CD4-positive, alpha-beta T cell (primary cell): ENCODE measurements around the gene EIF4E1B. TPM values are rescaled to one million over a fixed set of nuclear protein-coding genes. Genes with fewer than 3 reads are reported as not detected.
"Not testable (repeated sequence)": the region's sequence is repeated elsewhere in the genome, so short reads cannot be mapped to it uniquely, and the experiment has no call there.

Experiments used
- ATAC-seq: fragments of 200-7000 bp; cut with Tn5 transposase; one replicate; pipeline ENCODE4 v1.10.0; 2022; ENCODE audit warnings: mild to moderate bottlenecking; ENCODE audit not compliant: poor library complexity
- CTCF ChIA-PET: fragments of 350-600 bp; sonication (Branson Sonifier 250); formaldehyde crosslinking; loops from one replicate; lab custom pipeline; 2021; ENCODE audit warnings: antibody characterized with exemption, inconsistent platforms; lab: Charles Lee
- POLR2A ChIA-PET: fragments of 350-600 bp; sonication (Branson Sonifier 250); formaldehyde crosslinking; loops from one replicate; lab custom pipeline; 2021; ENCODE audit warnings: antibody characterized with exemption, inconsistent platforms; lab: Charles Lee
- DNase-seq, 14 experiments: peaks; one replicate each; pipeline ENCODE4 v3.0.0-alpha.2; 2013 to 2020; ENCODE audit warnings: mixed read lengths in 2 of 14
- H3K27ac ChIP-seq, 2 donors: one replicate each; pipeline versions ENCODE4 v1.5.1 to v1.7.0; 2013; ENCODE audit warnings: low read length in 2 of 2, low read depth in 1 of 2, mild to moderate bottlenecking in 1 of 2
- H3K27me3 ChIP-seq, 2 experiments: 1 replicate in 1 of 2; 2 replicates in 1 of 2; pipeline versions ENCODE4 v1.6.1 to v1.7.0; 2013; ENCODE audit warnings: low read length in 2 of 2, control low read depth in 1 of 2, mild to moderate bottlenecking in 1 of 2, moderate library complexity in 1 of 2; ENCODE audit not compliant: insufficient read depth in 2 of 2, control insufficient read depth in 1 of 2
- H3K36me3 ChIP-seq: one replicate; pipeline ENCODE4 v1.6.1; 2013; ENCODE audit warnings: low read length, control low read depth; ENCODE audit not compliant: insufficient read depth
- H3K4me1 ChIP-seq: one replicate; pipeline ENCODE4 v1.6.1; 2013; ENCODE audit warnings: low read length, control low read depth; ENCODE audit not compliant: insufficient read depth
- H3K4me3 ChIP-seq: one replicate; pipeline ENCODE4 v1.5.1; 2013; ENCODE audit warnings: mild to moderate bottlenecking, low read length, moderate library complexity
- H3K9me3 ChIP-seq, 2 experiments: 1 replicate in 1 of 2; 2 replicates in 1 of 2; pipeline versions ENCODE4 v1.6.1 to v1.7.0; 2013; ENCODE audit warnings: low read length in 2 of 2, mild to moderate bottlenecking in 2 of 2, control low read depth in 1 of 2, moderate library complexity in 1 of 2; ENCODE audit not compliant: control insufficient read depth in 1 of 2, insufficient read depth in 1 of 2
- H3K27ac Mint-ChIP-seq: one replicate; pipeline ENCODE4 v1.8.0; 2020; ENCODE audit warnings: mixed read lengths
- H3K27me3 Mint-ChIP-seq: one replicate; pipeline ENCODE4 v1.8.0; 2021; ENCODE audit warnings: mixed read lengths
- H3K36me3 Mint-ChIP-seq: one replicate; pipeline ENCODE4 v1.8.0; 2021; ENCODE audit warnings: low read depth, mixed read lengths
- H3K4me1 Mint-ChIP-seq: one replicate; pipeline ENCODE4 v1.8.0; 2021; ENCODE audit warnings: low read depth, mixed read lengths
- H3K4me3 Mint-ChIP-seq: one replicate; pipeline ENCODE4 v1.8.0; 2020; ENCODE audit warnings: mild to moderate bottlenecking, mixed read lengths
- H3K9me3 Mint-ChIP-seq: one replicate; pipeline ENCODE4 v1.8.0; 2020; ENCODE audit warnings: mixed read lengths
- CTCF ChIP-seq: fragments of 200-600 bp; IDR thresholded peaks from one replicate; pipeline ENCODE4 v1.8.0; 2022; ENCODE audit warnings: antibody characterized with exemption, mild to moderate bottlenecking
- intact Hi-C, 2 experiments: fragments of 100-400 bp; cut with DNase I in 1 of 2; cut with micrococcal nuclease in 1 of 2; formaldehyde crosslinking; loops; one replicate each; pipeline versions ENCODE4 v1.15.1 to v1.9.0; 2023 to 2025; cut with DNase I, micrococcal nuclease
- total RNA-seq, 174 experiments: library from RNA in 2 of 174; stranded (reverse) in 2 of 174; gene quantifications; one replicate each; pipeline ENCODE4 v1.2.3 and lab custom pipeline; 2021 to 2026

The EIF4E1B gene
- total RNA-seq, 2 experiments from 2014 or later, result not detected

GRCh38 chr5:176597417-176598389 lies 32.8 kb upstream of the EIF4E1B start:
- no peaks in the 10 kb centered on the region for H3K27me3 ChIP-seq
- H3K27ac Mint-ChIP-seq, result no peak overlapping the region
- H3K9me3 Mint-ChIP-seq, result no peaks in the 10 kb centered on the region
- H3K27me3 Mint-ChIP-seq, result no peaks in the 10 kb centered on the region
- H3K4me1 Mint-ChIP-seq, result peaks cover 8% of the 10 kb centered on the region
- H3K4me3 ChIP-seq, result no peak overlapping the region
- DNase-seq (no peak), ATAC-seq (no peak)
- CTCF ChIA-PET, result interaction anchor here (0.7 to 2.2 kb wide), 16 partner anchors 8 to 238 kb away, joined by 3 to 11 read pairs (median 3); partner anchors contain the start of genes CLTB and RNF44
- intact Hi-C loops, result loop anchor here (1.0 to 5.0 kb wide), 2 partner anchors 181 to 865 kb away; partner anchors contain the start of gene CLTB (in 1 of the 2)
- peak overlapping the region; percentile 34 for H3K4me3 Mint-ChIP-seq
- no peak overlapping the region for H3K27ac ChIP-seq
- POLR2A ChIA-PET, result interaction anchor here (0.7 to 1.3 kb wide), 3 partner anchors 49 to 150 kb away, joined by 3 to 6 read pairs (median 3); partner anchors contain the start of genes FAF2 and TSPAN17
- H3K9me3 ChIP-seq, result peaks cover 0 to 4% of the 10 kb centered on the region in 2 experiments
- H3K36me3 ChIP-seq, result no peaks in the 10 kb centered on the region
- H3K36me3 Mint-ChIP-seq, result no peaks in the 10 kb centered on the region
- peaks cover 12% of the 10 kb centered on the region for H3K4me1 ChIP-seq
- no peak for TF ChIP-seq CTCF

- DNase-seq, ATAC-seq, POLR2A ChIA-PET, H3K4me1 Mint-ChIP-seq, H3K4me3 Mint-ChIP-seq, H3K27me3 ChIP-seq, H3K4me3 ChIP-seq, H3K9me3 Mint-ChIP-seq, H3K27ac Mint-ChIP-seq, H3K36me3 Mint-ChIP-seq, H3K36me3 ChIP-seq, H3K9me3 ChIP-seq, H3K27me3 Mint-ChIP-seq, CTCF ChIA-PET, H3K27ac ChIP-seq: not testable (repeated sequence)
- H3K4me1 ChIP-seq, result peaks cover 12% of the 10 kb centered on the region
- intact Hi-C loops, result loop anchor here in 1 of 2 experiments (5.0 kb wide), 1 partner anchor 868 kb away; no protein-coding TSS in a partner anchor
Measured at GRCh38 chr5:176599749-176600430, 30.6 kb upstream of the EIF4E1B start.

GRCh38 chr5:176601901-176602482 lies 28.5 kb upstream of the EIF4E1B start:
- no peak for ATAC-seq
- peaks cover 5% of the 10 kb centered on the region for H3K4me1 ChIP-seq
- Mint-ChIP-seq H3K9me3 (no peaks in the 10 kb centered on the region), H3K27ac (no peak overlapping the region), H3K27me3 (no peaks in the 10 kb centered on the region), H3K4me1 (no peaks in the 10 kb centered on the region), H3K4me3 (no peak overlapping the region), H3K36me3 (no peaks in the 10 kb centered on the region)
- H3K27me3 ChIP-seq, result no peaks in the 10 kb centered on the region
- H3K9me3 ChIP-seq, result peaks cover 0 to 4% of the 10 kb centered on the region in 2 experiments
- H3K4me3 ChIP-seq, result no peak overlapping the region
- intact Hi-C loops, result no loop called here
- ChIA-PET POLR2A (interaction anchor here (0.6 kb wide), 1 partner anchor 117 kb away, joined by 3 read pairs; no protein-coding TSS in a partner anchor), CTCF (no interaction called here)
- no peak for DNase-seq
- TF ChIP-seq CTCF, result no peak
- H3K27ac ChIP-seq, result no peak overlapping the region
- no peaks in the 10 kb centered on the region for H3K36me3 ChIP-seq
